Neural crest cell (in vitro differentiated cells): ENCODE measurements around the gene SLC35B2. TPM values are rescaled to one million over a fixed set of nuclear protein-coding genes. Genes with fewer than 3 reads are reported as not detected.

ENCODE experiments used
- DNase-seq: peaks from one replicate; pipeline ENCODE4 v3.0.0; 2021; ENCODE audit warnings: low read depth, mixed read lengths, low spot score
- H3K27ac Mint-ChIP-seq: one replicate; pipeline ENCODE4 v1.8.0; 2021; ENCODE audit warnings: mild to moderate bottlenecking, mixed read lengths; ENCODE audit not compliant: unreplicated experiment
- H3K27me3 Mint-ChIP-seq: 2 replicates; pipeline ENCODE4 v1.8.0; 2021; ENCODE audit warnings: low read depth, mild to moderate bottlenecking, mixed read lengths
- H3K36me3 Mint-ChIP-seq: 2 replicates; pipeline ENCODE4 v1.8.0; 2021; ENCODE audit warnings: low read depth, mild to moderate bottlenecking, mixed read lengths
- H3K4me1 Mint-ChIP-seq: 2 replicates; pipeline ENCODE4 v1.8.0; 2021; ENCODE audit warnings: mixed read lengths
- H3K4me3 Mint-ChIP-seq: one replicate; pipeline ENCODE4 v1.8.0; 2021; ENCODE audit warnings: mild to moderate bottlenecking, mixed read lengths
- H3K9me3 Mint-ChIP-seq: 2 replicates; pipeline ENCODE4 v1.8.0; 2021; ENCODE audit warnings: mixed read lengths
- total RNA-seq: library from RNA; stranded (reverse); gene quantifications from 2 replicates; pipeline ENCODE4 v1.2.1, GENCODE V29; 2021
- TF ChIP-seq, protein P1 (sequence below): fragments of 200-600 bp; sonication (generic); conservative IDR thresholded peaks from 2 replicates; pipeline ENCODE4 v1.5.0; 2021; ENCODE audit warnings: antibody characterized with exemption, mild to moderate bottlenecking

SLC35B2 gene
- total RNA-seq, 1 donor from 2014 or later, result 77.7 TPM

DNA sequence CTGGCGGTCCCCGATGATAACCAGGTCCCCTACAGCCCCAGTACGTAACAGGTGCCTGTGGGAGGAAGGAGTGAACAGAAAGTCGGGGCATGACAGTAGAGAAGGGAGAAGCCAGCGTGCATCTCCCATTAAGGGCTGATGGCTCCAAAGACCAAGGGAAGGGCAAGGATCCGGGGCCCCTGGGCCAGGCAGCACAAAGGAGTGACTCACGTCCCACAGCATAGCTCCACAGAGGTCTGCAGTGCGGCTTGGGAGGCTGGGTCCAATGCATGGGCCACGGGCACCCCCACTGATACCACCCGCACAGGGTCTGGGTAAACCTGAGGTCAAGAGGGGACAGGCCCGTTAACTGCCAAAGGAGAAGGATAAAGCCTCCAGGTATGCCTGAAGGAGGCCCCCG, 45.5 kb upstream of the SLC35B2 start:
- TF ChIP-seq, protein P1, sequence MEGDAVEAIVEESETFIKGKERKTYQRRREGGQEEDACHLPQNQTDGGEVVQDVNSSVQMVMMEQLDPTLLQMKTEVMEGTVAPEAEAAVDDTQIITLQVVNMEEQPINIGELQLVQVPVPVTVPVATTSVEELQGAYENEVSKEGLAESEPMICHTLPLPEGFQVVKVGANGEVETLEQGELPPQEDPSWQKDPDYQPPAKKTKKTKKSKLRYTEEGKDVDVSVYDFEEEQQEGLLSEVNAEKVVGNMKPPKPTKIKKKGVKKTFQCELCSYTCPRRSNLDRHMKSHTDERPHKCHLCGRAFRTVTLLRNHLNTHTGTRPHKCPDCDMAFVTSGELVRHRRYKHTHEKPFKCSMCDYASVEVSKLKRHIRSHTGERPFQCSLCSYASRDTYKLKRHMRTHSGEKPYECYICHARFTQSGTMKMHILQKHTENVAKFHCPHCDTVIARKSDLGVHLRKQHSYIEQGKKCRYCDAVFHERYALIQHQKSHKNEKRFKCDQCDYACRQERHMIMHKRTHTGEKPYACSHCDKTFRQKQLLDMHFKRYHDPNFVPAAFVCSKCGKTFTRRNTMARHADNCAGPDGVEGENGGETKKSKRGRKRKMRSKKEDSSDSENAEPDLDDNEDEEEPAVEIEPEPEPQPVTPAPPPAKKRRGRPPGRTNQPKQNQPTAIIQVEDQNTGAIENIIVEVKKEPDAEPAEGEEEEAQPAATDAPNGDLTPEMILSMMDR, result no peak
- H3K36me3 Mint-ChIP-seq, result peaks cover 14% of the 10 kb centered on the region
- no peak overlapping the region for H3K27ac Mint-ChIP-seq
- H3K4me1 Mint-ChIP-seq, result peaks cover 12% of the 10 kb centered on the region
- no peak for DNase-seq
- no peaks in the 10 kb centered on the region for H3K9me3 Mint-ChIP-seq
- H3K27me3 Mint-ChIP-seq, result peaks cover 16% of the 10 kb centered on the region
- H3K4me3 Mint-ChIP-seq, result no peak overlapping the region

DNA sequence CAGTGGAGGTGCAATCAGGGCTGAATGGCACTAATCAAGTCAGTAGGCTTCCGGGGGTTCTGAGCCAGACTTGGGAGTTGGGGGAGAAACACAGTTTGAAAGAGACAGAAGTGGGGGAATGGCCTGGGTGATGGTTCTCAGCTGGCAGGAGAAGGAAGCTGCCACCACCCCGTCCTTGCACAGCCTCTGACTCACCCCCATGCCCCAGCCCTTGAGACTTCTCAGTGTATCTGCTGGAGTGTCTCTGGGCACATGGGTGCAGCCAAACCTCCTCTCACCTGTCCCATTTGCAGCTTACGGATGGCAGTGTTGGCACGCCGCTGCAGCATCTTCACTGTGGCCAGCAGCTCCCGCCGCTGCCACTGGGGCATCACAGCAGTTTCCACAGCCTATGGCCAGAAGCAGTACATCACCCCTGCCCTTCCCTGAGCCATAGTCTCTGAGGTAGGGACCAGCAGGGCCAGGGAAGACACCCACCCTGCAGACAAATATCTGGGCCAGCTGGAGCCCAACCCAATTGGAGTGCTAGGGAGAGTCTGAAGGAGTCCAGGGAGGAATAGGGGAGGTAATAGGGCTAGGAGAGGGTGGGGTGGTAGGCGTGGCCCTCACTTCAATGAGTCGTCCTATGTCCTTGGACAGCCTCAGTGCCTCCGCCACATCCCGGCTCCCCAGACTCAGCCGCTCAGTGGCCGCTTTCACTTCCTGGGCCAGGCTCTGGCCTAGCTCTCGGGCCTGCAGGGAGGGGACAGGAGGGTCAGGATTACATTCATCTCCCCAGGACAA, 44.6 kb upstream of the SLC35B2 start:
- TF ChIP-seq, protein P1, result no peak
- Mint-ChIP-seq H3K9me3 (no peaks in the 10 kb centered on the region), H3K27ac (no peak overlapping the region), H3K36me3 (peaks cover 14% of the 10 kb centered on the region), H3K27me3 (peaks cover 21% of the 10 kb centered on the region), H3K4me3 (no peak overlapping the region), H3K4me1 (peaks cover 15% of the 10 kb centered on the region)
- no peak for DNase-seq

DNA sequence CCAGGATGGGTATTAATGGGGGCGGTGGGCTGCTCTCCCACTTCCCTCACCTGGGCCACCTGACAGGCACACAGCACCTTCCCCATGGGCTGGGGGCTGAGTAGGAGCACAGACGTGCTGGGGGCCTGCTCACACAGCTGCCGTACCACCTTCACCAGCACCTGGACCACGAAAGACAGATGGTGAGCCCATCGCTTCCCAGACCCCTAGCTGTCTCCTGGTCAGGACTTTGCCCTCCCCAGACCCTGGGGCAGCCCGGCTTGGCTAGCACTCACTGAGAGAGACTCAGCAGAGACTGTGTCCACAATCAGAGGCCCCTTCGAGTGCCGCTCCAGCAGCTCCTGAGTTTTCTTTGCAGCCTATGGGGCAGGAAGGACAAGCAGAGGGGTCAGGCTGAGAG, 43.8 kb upstream of the SLC35B2 start:
- Mint-ChIP-seq H3K4me3 (no peak overlapping the region), H3K27ac (no peak overlapping the region), H3K9me3 (no peaks in the 10 kb centered on the region), H3K36me3 (peaks cover 14% of the 10 kb centered on the region), H3K27me3 (peaks cover 30% of the 10 kb centered on the region), H3K4me1 (peaks cover 20% of the 10 kb centered on the region)
- TF ChIP-seq, protein P1, result no peak
- no peak for DNase-seq

DNA sequence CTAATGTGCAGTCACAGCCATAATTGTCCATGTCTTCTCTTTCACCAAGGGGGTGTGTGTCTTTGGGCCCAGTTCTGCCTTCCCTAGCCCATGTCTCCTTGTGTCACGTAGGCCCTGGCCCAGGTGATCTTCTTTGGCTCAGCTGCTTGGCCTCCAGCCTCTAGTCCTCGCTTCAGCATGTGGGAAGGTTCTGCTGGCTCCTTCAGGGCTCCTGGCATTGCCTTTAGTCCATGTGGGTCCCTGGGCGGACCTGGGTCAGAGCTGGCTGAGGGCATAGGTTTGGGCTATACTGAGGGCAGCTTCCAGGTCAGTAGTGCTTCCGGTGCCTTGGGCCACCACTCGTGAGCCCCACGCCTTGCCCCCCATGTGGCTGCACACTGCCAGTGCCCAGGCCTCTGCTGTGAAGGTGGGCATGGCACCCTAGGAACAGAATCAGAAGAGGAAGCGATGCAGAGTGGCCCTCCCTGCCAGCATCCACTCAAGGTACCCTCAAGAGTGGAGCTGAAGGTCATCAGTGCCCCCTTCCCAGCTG, 43.0 kb upstream of the SLC35B2 start:
- Mint-ChIP-seq H3K36me3 (peaks cover 12% of the 10 kb centered on the region), H3K27me3 (peaks cover 36% of the 10 kb centered on the region), H3K9me3 (no peaks in the 10 kb centered on the region), H3K27ac (no peak overlapping the region), H3K4me1 (peaks cover 20% of the 10 kb centered on the region), H3K4me3 (no peak overlapping the region)
- no peak for DNase-seq
- TF ChIP-seq, protein P1, result no peak

DNA sequence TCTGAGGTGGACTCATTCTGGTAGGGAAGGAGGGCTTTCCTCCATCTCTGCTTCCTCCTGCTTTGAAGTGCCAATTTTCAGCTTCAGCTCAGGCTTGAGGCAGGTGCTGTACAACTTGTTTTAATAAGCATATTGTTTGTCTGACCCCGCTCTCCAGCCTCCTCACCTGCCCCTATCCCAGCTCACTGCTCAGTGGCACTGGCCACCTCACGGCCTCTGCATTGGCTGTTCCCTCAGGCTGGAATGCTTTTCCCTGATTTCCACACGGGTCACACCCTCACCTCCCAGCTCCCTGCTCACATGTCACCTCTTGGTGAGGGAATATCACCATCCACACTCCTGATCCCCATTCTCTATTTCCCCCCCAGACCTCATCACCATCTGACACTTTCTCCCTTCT, 41.5 kb upstream of the SLC35B2 start:
- TF ChIP-seq, protein P1, result no peak
- no peaks in the 10 kb centered on the region for H3K9me3 Mint-ChIP-seq
- H3K27me3 Mint-ChIP-seq, result peaks cover 49% of the 10 kb centered on the region
- H3K4me1 Mint-ChIP-seq, result peaks cover 20% of the 10 kb centered on the region
- DNase-seq, result no peak
- H3K36me3 Mint-ChIP-seq, result peaks cover 12% of the 10 kb centered on the region
- no peak overlapping the region for H3K27ac Mint-ChIP-seq
- H3K4me3 Mint-ChIP-seq, result peak overlapping the region; percentile 81
